H4 (cell line): ENCODE measurements around the gene OR52A5. TPM values are rescaled to one million over a fixed set of nuclear protein-coding genes. Genes with fewer than 3 reads are reported as not detected.
"Not testable (repeated sequence)": the region's sequence is repeated elsewhere in the genome, so short reads cannot be mapped to it uniquely, and the experiment has no call there.

ENCODE experiments used
- DNase-seq: peaks from one replicate; pipeline ENCODE4 v3.0.0-alpha.2; 2015; ENCODE audit warnings: low spot score
- total RNA-seq: library from RNA; depleted of rRNA; stranded (reverse); fragments of >200 nt; shearing (Covaris generic); gene quantifications from 2 replicates; pipeline ENCODE4 v1.2.3, GENCODE V29; 2014; rRNA removed

OR52A5 gene
- not detected in 2 replicates for total RNA-seq

GRCh38 chr11:5137996-5138395 lies at the start of gene OR52A5:
OR52A5 (minus strand) TSS chr11:5138356; CDS start chr11:5132642, 5,714 bp downstream.
- no peak for DNase-seq

DNA sequence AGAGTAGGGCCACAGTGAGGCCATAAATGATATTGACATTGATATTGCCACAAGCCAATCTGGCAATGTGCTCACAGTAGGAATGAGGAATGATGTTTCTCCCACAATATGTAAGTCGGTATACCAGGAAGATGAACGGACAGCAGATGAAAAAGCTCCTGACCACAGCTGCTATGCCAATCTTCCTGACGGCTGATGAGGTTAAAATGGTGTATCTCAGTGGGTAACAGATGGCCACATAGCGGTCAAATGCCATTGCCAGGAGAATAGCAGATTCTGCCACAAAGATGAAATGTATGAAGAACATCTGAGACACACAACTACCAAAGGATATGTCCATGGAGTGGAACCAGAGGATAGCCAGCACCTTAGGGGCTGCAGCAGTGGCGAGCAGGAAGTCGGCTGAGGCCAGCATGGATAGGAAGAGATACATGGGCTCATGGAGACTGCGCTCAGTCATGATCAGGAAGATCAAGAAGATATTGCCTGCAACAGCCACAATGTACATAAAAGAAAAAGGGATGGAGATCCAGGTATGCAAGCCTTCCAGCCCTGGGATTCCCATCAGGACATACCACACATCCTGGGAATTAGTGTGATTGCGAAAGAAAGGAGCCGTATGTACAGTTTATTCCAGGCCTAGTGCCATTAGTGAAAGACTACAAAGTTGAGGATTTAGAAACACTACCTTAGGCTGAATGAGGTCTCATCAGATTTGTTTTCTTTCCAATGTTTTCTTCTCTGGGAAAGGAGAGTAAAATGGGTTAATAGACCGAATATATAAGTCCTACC lies 40.1 kb upstream of the OR52A5 start:
- no peak for DNase-seq

GRCh38 chr11:5174934-5175333 lies 36.8 kb upstream of the OR52A5 start:
- DNase-seq, result no peak

DNA sequence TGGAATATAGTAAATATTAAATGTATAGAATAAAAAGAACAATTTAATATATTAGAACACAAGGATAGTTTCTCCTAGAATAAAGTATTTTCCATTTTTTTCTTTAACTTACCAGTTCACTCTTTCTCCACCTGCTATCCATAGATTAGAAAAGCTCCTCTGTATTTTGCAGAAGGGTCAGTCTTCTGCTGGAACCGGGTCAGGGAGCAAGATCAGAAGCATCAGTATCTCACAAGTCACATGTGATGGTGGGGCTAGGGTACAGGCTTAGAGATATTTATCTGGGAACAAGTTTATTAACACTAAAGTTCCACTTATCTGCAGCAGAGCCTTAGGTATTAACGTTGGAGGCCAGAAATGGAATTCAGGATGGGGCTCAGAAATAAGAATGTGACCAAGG lies 33.7 kb upstream of the OR52A5 start:
- DNase-seq, result no peak

- DNase-seq, result not testable (repeated sequence)
Observed at GRCh38 chr11:5165898-5166297, 27.7 kb upstream of the OR52A5 start.

DNA sequence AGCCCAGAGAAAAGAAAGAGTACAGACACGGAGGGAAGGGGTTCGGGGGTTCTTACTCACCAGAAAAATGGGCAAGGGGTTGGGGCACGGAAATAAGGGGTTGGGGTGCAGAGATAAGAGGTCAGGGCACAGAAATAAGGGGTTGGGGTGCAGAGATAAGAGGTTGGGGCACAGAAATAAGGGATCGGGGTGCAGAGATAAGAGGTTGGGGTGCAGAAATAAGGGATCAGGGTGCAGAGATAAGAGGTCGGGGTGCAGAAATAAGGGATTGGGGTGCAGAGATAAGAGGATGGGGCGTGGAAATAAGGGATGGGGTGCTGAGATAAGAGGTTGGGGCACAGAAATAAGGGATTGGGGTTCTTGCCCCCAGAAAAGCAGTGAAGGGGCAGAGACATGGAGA lies 26.7 kb upstream of the OR52A5 start:
- DNase-seq, result not testable (repeated sequence)

- DNase-seq, result not testable (repeated sequence)
Observed at GRCh38 chr11:5161045-5161444, 22.9 kb upstream of the OR52A5 start.

DNA sequence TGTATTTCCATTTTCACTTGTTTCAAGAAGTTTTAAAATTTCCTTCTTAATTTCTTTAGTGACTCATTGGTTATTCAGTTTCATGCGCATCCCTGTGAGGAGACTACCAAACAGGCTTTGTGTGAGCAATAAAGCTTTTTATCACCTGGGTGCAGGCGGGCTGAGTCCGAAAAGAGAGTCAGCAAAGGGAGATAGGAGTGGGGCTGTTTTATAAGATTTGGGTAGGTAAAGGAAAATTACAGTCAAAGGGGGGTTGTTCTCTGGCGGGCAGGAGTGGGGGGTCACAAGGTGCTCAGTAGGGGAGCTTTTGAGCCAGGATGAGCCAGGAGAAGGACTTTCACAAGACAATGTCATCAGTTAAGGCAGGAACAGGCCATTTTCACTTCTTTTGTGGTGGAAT lies 22.1 kb upstream of the OR52A5 start:
- DNase-seq, result not testable (repeated sequence)

- no peak for DNase-seq
Observed at GRCh38 chr11:5159806-5160205, 21.6 kb upstream of the OR52A5 start.

- DNase-seq, result no peak
Observed at GRCh38 chr11:5154657-5155056, 16.5 kb upstream of the OR52A5 start, which contains the start of gene OR52A1. OR52A1 (minus strand) TSS chr11:5154757; CDS start chr11:5152369, 2,388 bp downstream.

- no peak for DNase-seq
Observed at GRCh38 chr11:5153574-5154431, 15.6 kb upstream of the OR52A5 start.

- no peak for DNase-seq
Observed at GRCh38 chr11:5151713-5152153, 13.6 kb upstream of the OR52A5 start.

DNA sequence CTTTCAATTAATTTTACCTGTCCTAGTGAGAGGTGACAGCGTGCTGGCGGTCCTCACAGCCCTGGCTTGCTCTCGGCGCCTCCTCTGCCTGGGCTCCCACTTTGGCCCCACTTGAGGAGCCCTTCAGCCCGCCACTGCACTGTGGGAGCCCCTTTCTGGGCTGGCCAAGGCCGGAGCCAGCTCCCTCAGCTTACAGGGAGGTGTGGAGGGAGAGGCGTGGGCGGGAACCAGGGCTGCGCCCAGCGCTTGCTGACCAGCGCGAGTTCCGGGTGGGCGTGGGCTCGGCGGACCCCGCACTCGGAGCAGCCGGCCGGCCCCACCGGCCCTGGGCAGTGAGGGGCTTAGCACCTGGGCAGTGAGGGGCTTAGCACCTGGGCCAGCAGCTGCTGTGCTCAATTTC lies 6.0 kb upstream of the OR52A5 start:
- not testable (repeated sequence) for DNase-seq

DNA sequence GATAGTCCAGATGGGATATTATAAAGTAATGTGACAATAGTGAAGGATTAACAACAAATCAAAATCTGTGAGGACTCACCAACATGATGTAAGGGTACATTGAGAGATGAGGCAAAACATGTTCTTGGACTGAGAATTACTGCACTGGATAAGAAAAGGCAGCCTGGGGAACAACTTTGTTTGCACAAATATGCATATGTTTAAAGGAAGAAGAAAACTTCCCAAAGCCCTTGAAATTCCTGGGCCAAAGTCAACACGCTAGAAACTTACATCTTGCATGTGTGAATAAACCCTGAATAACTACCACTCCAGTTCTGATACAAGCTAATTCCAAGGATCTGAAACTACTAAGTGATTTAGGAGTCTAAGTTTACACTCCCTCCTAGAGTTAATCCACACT lies 1.1 kb downstream of the OR52A5 start:
- no peak for DNase-seq

DNA sequence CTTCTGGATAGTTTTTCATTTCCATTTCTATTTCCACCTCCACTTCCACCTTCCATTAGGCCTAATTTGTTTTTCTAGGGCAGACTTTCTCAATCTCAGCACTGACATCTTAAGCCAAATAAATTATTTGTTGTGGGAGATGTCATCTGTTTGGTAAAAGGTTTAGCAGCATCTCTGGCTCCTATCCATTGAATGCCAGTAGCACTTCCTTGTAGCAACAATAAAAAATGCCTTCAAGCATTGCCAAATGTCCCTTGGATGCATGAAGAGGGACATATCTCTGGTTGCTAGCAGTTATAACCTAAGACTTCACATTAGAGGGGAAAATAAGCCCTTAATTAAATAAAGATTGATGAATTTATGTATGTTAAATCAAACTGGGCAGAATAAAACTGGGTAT lies 1.9 kb downstream of the OR52A5 start:
- no peak for DNase-seq

- no peak for DNase-seq
Observed at GRCh38 chr11:5131584-5132335, 6.4 kb downstream of the OR52A5 start.

DNA sequence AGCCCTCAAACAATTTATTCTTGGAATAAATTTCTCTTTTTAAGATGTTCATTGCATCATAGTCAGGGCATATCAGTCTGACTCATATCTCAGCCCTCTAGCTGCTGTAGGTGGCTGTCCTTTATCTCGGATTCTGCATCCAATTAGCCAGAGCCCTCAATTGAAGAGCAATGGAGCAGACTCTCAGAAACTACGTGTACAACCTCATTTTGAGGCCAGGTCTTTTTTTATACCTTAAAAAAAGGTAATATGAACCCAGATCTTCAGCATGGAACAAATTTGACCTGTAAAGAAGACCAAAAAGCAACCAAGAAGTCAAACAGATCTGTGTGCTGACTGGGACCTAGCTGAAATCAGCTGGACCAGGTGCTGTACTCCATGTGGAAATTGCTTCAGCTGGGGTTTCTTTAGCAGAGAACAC lies 8.7 kb downstream of the OR52A5 start:
- DNase-seq, result no peak

- no peak for DNase-seq
Observed at GRCh38 chr11:5124891-5125620, 13.1 kb downstream of the OR52A5 start.

- peak; percentile 68 for DNase-seq
Observed at GRCh38 chr11:5123802-5124521, 14.2 kb downstream of the OR52A5 start.

DNA sequence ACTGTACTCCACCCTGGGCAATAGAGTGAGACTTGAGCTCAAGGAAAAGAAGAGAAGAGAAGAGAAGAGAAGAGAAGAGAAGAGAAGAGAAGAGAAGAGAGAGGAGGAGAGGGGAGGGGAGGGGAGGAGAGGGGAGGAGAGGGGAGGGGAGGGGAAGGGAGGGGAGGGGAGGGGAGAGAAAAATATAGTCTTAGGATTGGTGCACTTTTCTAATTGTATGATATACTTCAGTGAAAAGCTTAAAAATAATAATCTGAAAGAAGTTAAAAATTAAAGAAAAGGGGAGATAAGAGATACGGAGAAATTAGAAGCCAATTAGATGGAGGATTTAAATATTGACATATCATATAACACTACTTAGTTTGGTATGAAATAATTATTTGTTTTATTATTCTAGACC lies 19.3 kb downstream of the OR52A5 start:
- no peak for DNase-seq
